HL-60 (cell line): ENCODE results near the gene NCOA3.

Experiments used
- DNase-seq, 2 experiments: peaks; one replicate each; pipeline ENCODE4 v3.0.0-alpha.2; 2010 to 2020; ENCODE audit warnings: low read depth in 1 of 2, low spot score in 1 of 2
- H3K27ac ChIP-seq: fragments of 250-450 bp; sonication (Bioruptor Pico); replicated peaks from 2 replicates; pipeline ENCODE4 v1.5.1; 2020; ENCODE audit warnings: mild to moderate bottlenecking, moderate library complexity
- H3K27me3 ChIP-seq: fragments of 250-450 bp; sonication (Bioruptor Pico); 2 replicates; pipeline ENCODE4 v1.5.1; 2021; ENCODE audit warnings: mild to moderate bottlenecking, moderate library complexity; ENCODE audit not compliant: insufficient read depth, poor library complexity, severe bottlenecking
- H3K4me3 ChIP-seq: replicated peaks from 2 replicates; pipeline ENCODE4 v1.5.1; 2011; ENCODE audit warnings: mild to moderate bottlenecking, control low read depth, low read length; ENCODE audit not compliant: insufficient read depth
- CTCF ChIP-seq: IDR thresholded peaks from one replicate; pipeline ENCODE4 v1.5.1; 2011; ENCODE audit warnings: low read length, control low read depth, inconsistent platforms; ENCODE audit not compliant: insufficient read depth
- GABPA ChIP-seq: IDR thresholded peaks from 2 replicates; pipeline ENCODE4 v1.6.1; 2012; ENCODE audit warnings: low read depth
- POLR2AphosphoS5 ChIP-seq: IDR thresholded peaks from 2 replicates; pipeline ENCODE4 v1.6.1; 2012; ENCODE audit warnings: low read depth
- REST ChIP-seq: IDR thresholded peaks from 2 replicates; pipeline ENCODE4 v1.6.1; 2012; ENCODE audit warnings: low read depth; ENCODE audit not compliant: insufficient replicate concordance
- SPI1 ChIP-seq: IDR thresholded peaks from 2 replicates; pipeline ENCODE4 v1.6.1; 2012; ENCODE audit warnings: low read depth, mild to moderate bottlenecking, borderline replicate concordance

The NCOA3 gene

GRCh38 chr20:47667086-47667485 lies 165.4 kb downstream of the NCOA3 start:
- TF ChIP-seq REST (no peak), CTCF (no peak), SPI1 (no peak), GABPA (no peak), POLR2AphosphoS5 (no peak)
- H3K27me3 ChIP-seq = no peaks in the 10 kb centered on the region
- H3K4me3 ChIP-seq = no peak overlapping the region
- no peak for DNase-seq
- H3K27ac ChIP-seq = no peak overlapping the region

GRCh38 chr20:47667531-47668312 lies 166.0 kb downstream of the NCOA3 start:
- H3K27ac ChIP-seq = no peak overlapping the region
- DNase-seq = no peak
- TF ChIP-seq SPI1 (no peak), GABPA (no peak), REST (no peak), CTCF (no peak), POLR2AphosphoS5 (no peak)

GRCh38 chr20:47668313-47669151 lies 166.8 kb downstream of the NCOA3 start:
- DNase-seq = no peak

More at GRCh38 chr20:47667531-47668312, 166.0 kb downstream of the NCOA3 start:
- Histone ChIP-seq H3K27me3 (no peaks in the 10 kb centered on the region), H3K4me3 (no peak overlapping the region)

More at GRCh38 chr20:47668313-47669151, 166.8 kb downstream of the NCOA3 start:
- no peak for TF ChIP-seq REST
- TF ChIP-seq GABPA = no peak
- TF ChIP-seq POLR2AphosphoS5 = no peak
- no peak for TF ChIP-seq CTCF
- no peak for TF ChIP-seq SPI1
- Histone ChIP-seq H3K27ac (no peak overlapping the region), H3K27me3 (no peaks in the 10 kb centered on the region), H3K4me3 (no peak overlapping the region)
